ENCODE measurements around the gene KCNMA1. TPM values are rescaled to one million over a fixed set of nuclear protein-coding genes. Genes with fewer than 3 reads are reported as not detected.

The KCNMA1 gene
- total RNA-seq, 3 donors from 2014 or later (not counting 1 experiment from before 2014, with no cell fraction given): 0.40 to 1.8 (median 0.63) TPM

GRCh38 chr10:77028042-77028441 lies 609.6 kb downstream of the KCNMA1 start:
- H3K36me3 Mint-ChIP-seq: no peaks in the 10 kb centered on the region
- WGBS (ENCODE audit: insufficient coverage): 97% methylated on average over 6 of the region's 6 CpGs
- no peak overlapping the region for H3K4me3 Mint-ChIP-seq

GRCh38 chr10:77027576-77027975 lies 610.0 kb downstream of the KCNMA1 start:
- no peak for TF ChIP-seq CTCF (IDR thresholded peaks at IDR 0.05)
- ATAC-seq: no peak
- no peaks in the 10 kb centered on the region for H3K4me1 ChIP-seq (ENCODE audit: control insufficient read depth, insufficient read depth, low read length)
- no peak overlapping the region for H3K27ac Mint-ChIP-seq
- H3K36me3 Mint-ChIP-seq: no peaks in the 10 kb centered on the region
- 25% methylated on average over 9 of the region's 9 CpGs for WGBS (ENCODE audit: insufficient coverage)
- peaks cover 21 to 26% of the 10 kb centered on the region in 2 donors for H3K27me3 Mint-ChIP-seq (ENCODE audit: low read depth in 2 of 2)
- H3K36me3 ChIP-seq (ENCODE audit: control insufficient read depth, insufficient read depth, low read length): no peaks in the 10 kb centered on the region
- intact Hi-C loops (cut with micrococcal nuclease): no loop called here
- no peak overlapping the region for H3K27ac ChIP-seq (ENCODE audit: low read length)
- H3K4me3 ChIP-seq (ENCODE audit: low read length): no peak overlapping the region
- H3K4me3 Mint-ChIP-seq: no peak overlapping the region
- H3K4me1 Mint-ChIP-seq: no peaks in the 10 kb centered on the region
- H3K9me3 Mint-ChIP-seq: no peaks in the 10 kb centered on the region
- DNase-seq: no peak
- H3K27me3 ChIP-seq (ENCODE audit: control insufficient read depth, insufficient read depth, low read length): no peaks in the 10 kb centered on the region
- no peaks in the 10 kb centered on the region for H3K9me3 ChIP-seq (ENCODE audit: control insufficient read depth, insufficient read depth, low read length)

More at GRCh38 chr10:77028042-77028441, 609.6 kb downstream of the KCNMA1 start:
- Histone ChIP-seq H3K27me3 (ENCODE audit: control insufficient read depth, insufficient read depth, low read length) (no peaks in the 10 kb centered on the region), H3K4me1 (ENCODE audit: control insufficient read depth, insufficient read depth, low read length) (no peaks in the 10 kb centered on the region), H3K9me3 (ENCODE audit: control insufficient read depth, insufficient read depth, low read length) (no peaks in the 10 kb centered on the region), H3K27ac (ENCODE audit: low read length) (no peak overlapping the region), H3K4me3 (ENCODE audit: low read length) (no peak overlapping the region), H3K36me3 (ENCODE audit: control insufficient read depth, insufficient read depth, low read length) (no peaks in the 10 kb centered on the region)
- intact Hi-C loops (cut with micrococcal nuclease): no loop called here
- DNase-seq (no peak), ATAC-seq (no peak)
- Mint-ChIP-seq H3K9me3 (no peaks in the 10 kb centered on the region), H3K4me1 (no peaks in the 10 kb centered on the region), H3K27me3 (ENCODE audit: low read depth in 2 of 2) (peaks cover 21 to 28% of the 10 kb centered on the region in 2 donors), H3K27ac (no peak overlapping the region)
- no peak for TF ChIP-seq CTCF (IDR thresholded peaks at IDR 0.05)

- no peak overlapping the region for H3K4me3 ChIP-seq (ENCODE audit: low read length)
- H3K36me3 ChIP-seq (ENCODE audit: control insufficient read depth, insufficient read depth, low read length): no peaks in the 10 kb centered on the region
- H3K27me3 Mint-ChIP-seq (ENCODE audit: low read depth in 2 of 2): peaks cover 21 to 29% of the 10 kb centered on the region in 2 donors
- no peaks in the 10 kb centered on the region for H3K36me3 Mint-ChIP-seq
- H3K9me3 ChIP-seq (ENCODE audit: control insufficient read depth, insufficient read depth, low read length): no peaks in the 10 kb centered on the region
- H3K27ac Mint-ChIP-seq: no peak overlapping the region
- H3K4me3 Mint-ChIP-seq: no peak overlapping the region
- H3K4me1 ChIP-seq (ENCODE audit: control insufficient read depth, insufficient read depth, low read length): no peaks in the 10 kb centered on the region
- ATAC-seq (no peak), DNase-seq (no peak)
- no peaks in the 10 kb centered on the region for H3K27me3 ChIP-seq (ENCODE audit: control insufficient read depth, insufficient read depth, low read length)
- no peak for TF ChIP-seq CTCF (IDR thresholded peaks at IDR 0.05)
- 94% methylated on average over 2 of the region's 2 CpGs for WGBS (ENCODE audit: insufficient coverage)
- intact Hi-C loops (cut with micrococcal nuclease): no loop called here
- H3K27ac ChIP-seq (ENCODE audit: low read length): no peak overlapping the region
- no peaks in the 10 kb centered on the region for H3K9me3 Mint-ChIP-seq
- H3K4me1 Mint-ChIP-seq: no peaks in the 10 kb centered on the region
Measured at GRCh38 chr10:77027141-77027540, 610.5 kb downstream of the KCNMA1 start.

GRCh38 chr10:77026148-77026547 lies 611.5 kb downstream of the KCNMA1 start:
- WGBS (ENCODE audit: insufficient coverage): 91% methylated on average over 5 of the region's 5 CpGs
- Mint-ChIP-seq H3K36me3 (no peaks in the 10 kb centered on the region), H3K9me3 (no peaks in the 10 kb centered on the region), H3K4me3 (no peak overlapping the region), H3K27me3 (ENCODE audit: low read depth in 2 of 2) (peaks cover 21 to 35% of the 10 kb centered on the region in 2 donors), H3K4me1 (no peaks in the 10 kb centered on the region), H3K27ac (no peak overlapping the region)
- TF ChIP-seq CTCF (IDR thresholded peaks at IDR 0.05): no peak
- H3K9me3 ChIP-seq (ENCODE audit: control insufficient read depth, insufficient read depth, low read length): no peaks in the 10 kb centered on the region
- H3K4me1 ChIP-seq (ENCODE audit: control insufficient read depth, insufficient read depth, low read length): no peaks in the 10 kb centered on the region
- intact Hi-C loops (cut with micrococcal nuclease): no loop called here
- no peak overlapping the region for H3K4me3 ChIP-seq (ENCODE audit: low read length)
- H3K27me3 ChIP-seq (ENCODE audit: control insufficient read depth, insufficient read depth, low read length): no peaks in the 10 kb centered on the region
- no peak overlapping the region for H3K27ac ChIP-seq (ENCODE audit: low read length)
- ATAC-seq (no peak), DNase-seq (no peak)
- no peaks in the 10 kb centered on the region for H3K36me3 ChIP-seq (ENCODE audit: control insufficient read depth, insufficient read depth, low read length)
